WTC11 (cell line): ENCODE measurements around the gene AGR2. TPM values are rescaled to one million over a fixed set of nuclear protein-coding genes. Genes with fewer than 3 reads are reported as not detected.
"Not testable (repeated sequence)": the region's sequence is repeated elsewhere in the genome, so short reads cannot be mapped to it uniquely, and the experiment has no call there.

Source experiments
- ATAC-seq: fragments of 200-7000 bp; cut with Tn5 transposase; 2 replicates; pipeline ENCODE4 v1.10.0; 2021; ENCODE audit warnings: mild to moderate bottlenecking, moderate library complexity
- Bru-seq: library from RNA; stranded (reverse); fragments of 400-500 nt; gene quantifications from one replicate; lab custom pipeline; 2021; lab: Mats Ljungman, UMichigan
- CTCF ChIA-PET: fragments of 300-600 bp; sonication (Branson Sonifier 250); formaldehyde crosslinking; loops from one replicate; lab custom pipeline; 2021; ENCODE audit warnings: antibody characterized with exemption; lab: Charles Lee
- POLR2A ChIA-PET: fragments of 350-600 bp; sonication (Branson Sonifier 250); formaldehyde crosslinking; loops from one replicate; lab custom pipeline; 2021; ENCODE audit warnings: antibody characterized with exemption; lab: Charles Lee
- DNase-seq: peaks from one replicate; pipeline ENCODE4 v3.0.0; 2021; ENCODE audit warnings: low spot score
- H3K27ac Mint-ChIP-seq: 2 replicates; pipeline ENCODE4 v1.8.0; 2021; ENCODE audit warnings: mixed read lengths
- H3K27me3 Mint-ChIP-seq: 2 replicates; pipeline ENCODE4 v1.8.0; 2021; ENCODE audit warnings: low read depth, mild to moderate bottlenecking, moderate library complexity, mixed read lengths
- H3K36me3 Mint-ChIP-seq: 2 replicates; pipeline ENCODE4 v1.8.0; 2021; ENCODE audit warnings: mixed read lengths
- H3K4me1 Mint-ChIP-seq: 2 replicates; pipeline ENCODE4 v1.8.0; 2022; ENCODE audit warnings: mixed read lengths
- H3K4me3 Mint-ChIP-seq: 2 replicates; pipeline ENCODE4 v1.8.0; 2021; ENCODE audit warnings: mild to moderate bottlenecking, moderate library complexity, mixed read lengths
- H3K9me3 Mint-ChIP-seq: 2 replicates; pipeline ENCODE4 v1.8.0; 2021; ENCODE audit warnings: mixed read lengths
- ESRRA ChIP-seq: sonication (generic); formaldehyde crosslinking; IDR thresholded peaks from 2 replicates; pipeline ENCODE4 v1.8.1; 2022; ENCODE audit warnings: mild to moderate bottlenecking, missing genetic modification reagents, borderline replicate concordance
- HMGA2 ChIP-seq: fragments of 250-450 bp; sonication (Bioruptor Pico); IDR thresholded peaks from 2 replicates; pipeline ENCODE4 v1.4.0; 2021; ENCODE audit warnings: mild to moderate bottlenecking, moderate library complexity
- JAZF1 ChIP-seq: fragments of 250-450 bp; sonication (Bioruptor Pico); IDR thresholded peaks from 2 replicates; pipeline ENCODE4 v1.9.0; 2021; ENCODE audit warnings: moderate library complexity, mild to moderate bottlenecking, inconsistent platforms
- MYBL2 ChIP-seq: sonication (generic); formaldehyde crosslinking; IDR thresholded peaks from 2 replicates; pipeline ENCODE4 v1.8.1; 2023; ENCODE audit warnings: mild to moderate bottlenecking, moderate library complexity, missing genetic modification reagents
- NFATC4 ChIP-seq: fragments of 250-450 bp; sonication (Bioruptor Pico); IDR thresholded peaks from 2 replicates; pipeline ENCODE4 v1.9.0; 2021; ENCODE audit warnings: mild to moderate bottlenecking
- NFE2L1 ChIP-seq: sonication (generic); formaldehyde crosslinking; IDR thresholded peaks from 2 replicates; pipeline ENCODE4 v1.8.1; 2023; ENCODE audit warnings: missing genetic modification reagents
- NR1H2 ChIP-seq: sonication (generic); formaldehyde crosslinking; IDR thresholded peaks from 2 replicates; pipeline ENCODE4 v1.9.0; 2021; ENCODE audit warnings: mild to moderate bottlenecking, moderate library complexity, missing genetic modification reagents
- SMAD3 ChIP-seq: sonication (generic); formaldehyde crosslinking; IDR thresholded peaks from 2 replicates; pipeline ENCODE4 v1.8.0; 2022; ENCODE audit warnings: missing genetic modification reagents, mild to moderate bottlenecking, borderline replicate concordance
- TEAD1 ChIP-seq: sonication (generic); formaldehyde crosslinking; IDR thresholded peaks from 2 replicates; pipeline ENCODE4 v1.8.0; 2022; ENCODE audit warnings: mild to moderate bottlenecking, missing genetic modification reagents
- TEAD4 ChIP-seq: sonication (generic); formaldehyde crosslinking; IDR thresholded peaks from 2 replicates; pipeline ENCODE4 v1.8.0; 2022; ENCODE audit warnings: mild to moderate bottlenecking, missing genetic modification reagents
- ZNF232 ChIP-seq: sonication (generic); formaldehyde crosslinking; IDR thresholded peaks from 2 replicates; pipeline ENCODE4 v1.8.0; 2022; ENCODE audit warnings: mild to moderate bottlenecking, missing genetic modification reagents
- long read RNA-seq, 3 experiments: library from RNA in 1 of 3; library from capped mRNA in 1 of 3; library from polyadenylated mRNA in 1 of 3; unstranded in 2 of 3; stranded (forward) in 1 of 3; transcript quantifications; one replicate each; pipeline ENCODE4 v2.0.0, GENCODE V29; 2021
- total RNA-seq: library from RNA; stranded (reverse); gene quantifications from 3 replicates; pipeline ENCODE4 v1.2.3, GENCODE V29; 2021
- TF ChIP-seq, protein P1 (sequence below): fragments of 250-450 bp; sonication (Bioruptor Pico); IDR thresholded peaks from 2 replicates; pipeline ENCODE4 v1.8.0; 2021; ENCODE audit warnings: mild to moderate bottlenecking
- TF ChIP-seq, protein P2 (sequence below): sonication (generic); formaldehyde crosslinking; IDR thresholded peaks from 2 replicates; pipeline ENCODE4 v1.8.1; 2023; ENCODE audit warnings: mild to moderate bottlenecking, missing genetic modification reagents, moderate library complexity
- TF ChIP-seq, protein P3 (sequence below): sonication (generic); formaldehyde crosslinking; IDR thresholded peaks from 2 replicates; pipeline ENCODE4 v1.8.0; 2022; ENCODE audit warnings: missing genetic modification reagents
- TF ChIP-seq, protein P4 (sequence below): sonication (generic); formaldehyde crosslinking; IDR thresholded peaks from 2 replicates; pipeline ENCODE4 v1.8.1; 2023; ENCODE audit warnings: mild to moderate bottlenecking, missing genetic modification reagents

Gene AGR2
- total RNA-seq (0.32 to 1.6 TPM (median 1.4 TPM) in 3 replicates), Bru-seq, nascent RNA (not detected)
- long read RNA-seq, experiment 1, result 0 reads
- long read RNA-seq, experiment 2, result 0 reads
- long read RNA-seq, experiment 3, result 0 reads

DNA sequence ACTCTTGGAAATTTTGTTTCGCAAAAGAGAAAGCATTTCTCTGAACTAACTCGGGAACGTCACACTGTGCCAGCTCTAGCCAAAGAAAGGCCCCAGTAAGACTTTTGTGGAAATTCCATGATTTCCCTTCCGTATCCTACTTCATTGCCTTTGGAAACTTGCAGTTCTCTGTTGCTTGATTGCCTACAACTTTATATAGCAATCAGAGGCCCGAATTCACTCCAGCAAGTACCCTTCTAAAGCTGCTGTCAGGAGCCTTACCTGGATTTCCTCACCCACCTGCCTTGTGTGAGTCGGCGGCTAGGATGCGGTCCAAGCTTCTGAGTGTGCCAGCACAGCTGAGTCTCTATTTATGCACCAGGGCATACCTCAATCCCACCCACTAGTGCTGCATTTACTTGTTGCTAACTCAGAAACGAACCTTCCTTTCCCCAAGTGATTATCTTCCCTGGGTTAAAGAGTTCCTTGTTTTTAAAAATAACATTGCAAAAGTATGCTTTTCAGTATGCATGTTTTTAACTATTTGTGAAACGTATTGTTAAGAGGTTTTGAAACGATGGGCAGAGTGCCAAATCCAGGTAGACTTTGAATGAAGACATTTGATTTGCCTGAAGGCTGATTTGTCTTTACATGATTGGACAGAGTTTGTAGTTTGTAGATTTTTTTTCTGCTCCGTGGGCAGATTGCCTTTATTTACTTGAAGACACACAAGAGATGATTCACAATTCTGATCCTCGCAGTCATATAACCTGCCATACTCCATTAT lies at the start of gene AGR2:
AGR2 (minus strand) TSS at position 326 of the 766 bp plus-strand sequence. CDS start 3,203 bp downstream, outside the sequence.
- Mint-ChIP-seq H3K4me1 (peaks cover 18% of the 10 kb centered on the region), H3K4me3 (no peak within 1 kb of the TSS)
- ATAC-seq, result peak; percentile 28; the same call in 1 of the 2 replicates
- TF ChIP-seq, protein P1, sequence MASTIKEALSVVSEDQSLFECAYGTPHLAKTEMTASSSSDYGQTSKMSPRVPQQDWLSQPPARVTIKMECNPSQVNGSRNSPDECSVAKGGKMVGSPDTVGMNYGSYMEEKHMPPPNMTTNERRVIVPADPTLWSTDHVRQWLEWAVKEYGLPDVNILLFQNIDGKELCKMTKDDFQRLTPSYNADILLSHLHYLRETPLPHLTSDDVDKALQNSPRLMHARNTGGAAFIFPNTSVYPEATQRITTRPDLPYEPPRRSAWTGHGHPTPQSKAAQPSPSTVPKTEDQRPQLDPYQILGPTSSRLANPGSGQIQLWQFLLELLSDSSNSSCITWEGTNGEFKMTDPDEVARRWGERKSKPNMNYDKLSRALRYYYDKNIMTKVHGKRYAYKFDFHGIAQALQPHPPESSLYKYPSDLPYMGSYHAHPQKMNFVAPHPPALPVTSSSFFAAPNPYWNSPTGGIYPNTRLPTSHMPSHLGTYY (CRISPR knock-in tag), result no peak
- TF ChIP-seq NFE2L1 (no peak), NFATC4 (CRISPR knock-in tag) (no peak)
- TF ChIP-seq, all 79 proteins: peak for 0
- H3K27ac Mint-ChIP-seq, result no peak within 1 kb of the TSS
- H3K9me3 Mint-ChIP-seq, result no peaks in the 10 kb centered on the region
- no peaks in the 10 kb centered on the region for H3K36me3 Mint-ChIP-seq
- H3K27me3 Mint-ChIP-seq, result no peaks in the 10 kb centered on the region
- POLR2A ChIA-PET, result no interaction called here
- no peak for DNase-seq
- CTCF ChIA-PET, result no interaction called here

DNA sequence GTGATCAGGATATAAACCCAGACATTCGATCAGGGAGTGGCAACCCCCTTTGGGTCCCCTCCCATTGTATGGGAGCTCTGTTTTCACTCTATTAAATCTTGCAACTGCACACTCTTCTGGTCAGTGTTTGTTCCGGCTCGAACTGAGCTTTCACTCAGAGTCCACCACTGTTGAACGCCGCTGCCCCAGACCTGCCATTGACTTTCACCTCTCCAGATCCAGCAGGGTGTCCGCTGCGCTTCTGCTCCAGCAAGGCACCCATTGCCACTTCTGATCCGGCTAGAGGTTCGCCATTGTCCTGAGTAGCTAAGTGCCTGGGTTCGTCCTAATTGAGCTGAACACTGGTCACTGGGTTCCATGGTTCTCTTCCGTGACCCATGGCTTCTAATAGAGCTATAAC lies 48.4 kb upstream of the AGR2 start:
- H3K4me3 Mint-ChIP-seq, H3K27me3 Mint-ChIP-seq, H3K36me3 Mint-ChIP-seq, ATAC-seq, H3K9me3 Mint-ChIP-seq, H3K4me1 Mint-ChIP-seq, POLR2A ChIA-PET, H3K27ac Mint-ChIP-seq, DNase-seq: not testable (repeated sequence)
- CTCF ChIA-PET, result interaction anchor here (0.5 to 1.2 kb wide), 2 partner anchors 52 to 116 kb away, joined by 3 read pairs; no protein-coding TSS in a partner anchor

DNA sequence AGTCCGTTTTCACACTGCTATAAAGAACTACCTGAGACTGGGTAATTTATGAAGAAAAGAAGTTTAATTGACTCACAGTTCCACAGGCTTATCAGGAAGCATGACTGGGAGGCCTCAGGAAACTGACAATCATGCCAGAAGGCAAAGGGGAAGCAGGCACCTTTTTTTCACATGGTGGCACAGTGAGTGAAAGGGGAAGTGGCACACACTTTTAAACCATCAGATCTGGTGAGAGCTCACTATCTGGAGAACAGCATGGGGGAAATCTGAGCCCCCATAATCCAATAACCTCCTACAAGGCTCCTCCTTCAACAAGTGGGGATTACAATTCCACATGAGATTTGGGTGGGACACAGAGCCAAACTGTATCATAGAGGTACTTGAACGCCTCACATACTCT lies 47.0 kb upstream of the AGR2 start:
- Mint-ChIP-seq H3K4me3 (no peak overlapping the region), H3K27ac (no peak overlapping the region), H3K4me1 (peaks cover 2% of the 10 kb centered on the region; the same call in 1 of the 2 replicates), H3K36me3 (no peaks in the 10 kb centered on the region), H3K9me3 (no peaks in the 10 kb centered on the region), H3K27me3 (no peaks in the 10 kb centered on the region)
- ATAC-seq (no peak), DNase-seq (no peak)
- ChIA-PET POLR2A (no interaction called here), CTCF (no interaction called here)
- TF ChIP-seq, protein P2, sequence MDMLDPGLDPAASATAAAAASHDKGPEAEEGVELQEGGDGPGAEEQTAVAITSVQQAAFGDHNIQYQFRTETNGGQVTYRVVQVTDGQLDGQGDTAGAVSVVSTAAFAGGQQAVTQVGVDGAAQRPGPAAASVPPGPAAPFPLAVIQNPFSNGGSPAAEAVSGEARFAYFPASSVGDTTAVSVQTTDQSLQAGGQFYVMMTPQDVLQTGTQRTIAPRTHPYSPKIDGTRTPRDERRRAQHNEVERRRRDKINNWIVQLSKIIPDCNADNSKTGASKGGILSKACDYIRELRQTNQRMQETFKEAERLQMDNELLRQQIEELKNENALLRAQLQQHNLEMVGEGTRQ (CRISPR knock-in tag), result no peak
- TF ChIP-seq NR1H2 (CRISPR knock-in tag), result no peak

DNA sequence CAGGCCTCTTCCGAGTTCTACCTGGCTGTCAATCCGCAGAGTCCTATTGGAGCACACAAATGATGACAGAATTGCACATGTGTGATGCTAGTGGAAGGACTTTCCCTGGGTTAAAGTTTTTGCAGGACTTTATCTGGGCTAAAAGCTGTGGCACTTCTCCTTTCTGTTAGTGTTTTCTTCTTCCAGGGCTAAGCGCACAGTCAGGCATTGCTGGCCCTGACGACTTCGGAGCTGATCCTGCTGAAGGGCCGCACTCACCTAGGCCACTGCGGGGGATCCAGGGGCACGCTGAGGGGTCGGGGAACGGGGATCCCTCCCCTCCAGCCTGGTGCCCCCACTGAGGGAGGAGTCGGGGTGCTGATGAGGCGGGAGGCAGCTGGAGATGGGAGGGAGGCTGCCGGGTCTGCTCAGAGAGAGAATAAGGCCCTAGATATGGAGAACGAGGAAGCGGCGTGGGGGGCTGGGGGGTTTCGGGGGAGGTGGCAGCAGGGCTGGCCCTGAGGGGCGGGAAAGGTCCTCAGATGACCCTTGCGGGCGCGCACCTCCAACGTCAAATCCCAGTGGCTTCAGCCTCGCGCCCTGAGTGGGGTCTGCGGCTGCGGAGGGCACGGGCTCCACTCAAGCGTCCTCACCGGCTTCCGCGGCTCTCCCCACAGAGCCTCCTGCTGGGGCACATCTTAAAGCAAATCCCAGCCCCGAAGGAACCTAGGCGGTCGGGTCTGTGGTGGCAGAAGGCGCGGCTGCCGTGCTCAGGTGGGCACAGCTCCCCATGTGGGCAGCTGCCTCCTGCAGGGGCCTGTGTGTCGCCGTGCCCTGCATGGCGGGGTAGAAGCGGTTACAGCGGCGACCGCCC lies 46.0 kb upstream of the AGR2 start:
- no peaks in the 10 kb centered on the region for H3K27me3 Mint-ChIP-seq
- CTCF ChIA-PET, result no interaction called here

More for the DNA sequence above, 46.0 kb upstream of the AGR2 start:
- Mint-ChIP-seq H3K36me3 (no peaks in the 10 kb centered on the region), H3K4me1 (peaks cover 6% of the 10 kb centered on the region; the same call in 1 of the 2 replicates), H3K4me3 (no peak overlapping the region), H3K9me3 (no peaks in the 10 kb centered on the region), H3K27ac (no peak overlapping the region)
- DNase-seq (peak; percentile 11), ATAC-seq (peak; percentile 42; the same call in 1 of the 2 replicates)
- POLR2A ChIA-PET, result no interaction called here
- TF ChIP-seq ESRRA (CRISPR knock-in tag) (no peak), SMAD3 (CRISPR knock-in tag) (no peak), ZNF232 (CRISPR knock-in tag) (no peak), HMGA2 (CRISPR knock-in tag) (no peak), JAZF1 (CRISPR knock-in tag) (no peak), TEAD1 (CRISPR knock-in tag) (no peak), TEAD4 (CRISPR knock-in tag) (no peak), MYBL2 (CRISPR knock-in tag) (no peak)
- TF ChIP-seq, protein P3, sequence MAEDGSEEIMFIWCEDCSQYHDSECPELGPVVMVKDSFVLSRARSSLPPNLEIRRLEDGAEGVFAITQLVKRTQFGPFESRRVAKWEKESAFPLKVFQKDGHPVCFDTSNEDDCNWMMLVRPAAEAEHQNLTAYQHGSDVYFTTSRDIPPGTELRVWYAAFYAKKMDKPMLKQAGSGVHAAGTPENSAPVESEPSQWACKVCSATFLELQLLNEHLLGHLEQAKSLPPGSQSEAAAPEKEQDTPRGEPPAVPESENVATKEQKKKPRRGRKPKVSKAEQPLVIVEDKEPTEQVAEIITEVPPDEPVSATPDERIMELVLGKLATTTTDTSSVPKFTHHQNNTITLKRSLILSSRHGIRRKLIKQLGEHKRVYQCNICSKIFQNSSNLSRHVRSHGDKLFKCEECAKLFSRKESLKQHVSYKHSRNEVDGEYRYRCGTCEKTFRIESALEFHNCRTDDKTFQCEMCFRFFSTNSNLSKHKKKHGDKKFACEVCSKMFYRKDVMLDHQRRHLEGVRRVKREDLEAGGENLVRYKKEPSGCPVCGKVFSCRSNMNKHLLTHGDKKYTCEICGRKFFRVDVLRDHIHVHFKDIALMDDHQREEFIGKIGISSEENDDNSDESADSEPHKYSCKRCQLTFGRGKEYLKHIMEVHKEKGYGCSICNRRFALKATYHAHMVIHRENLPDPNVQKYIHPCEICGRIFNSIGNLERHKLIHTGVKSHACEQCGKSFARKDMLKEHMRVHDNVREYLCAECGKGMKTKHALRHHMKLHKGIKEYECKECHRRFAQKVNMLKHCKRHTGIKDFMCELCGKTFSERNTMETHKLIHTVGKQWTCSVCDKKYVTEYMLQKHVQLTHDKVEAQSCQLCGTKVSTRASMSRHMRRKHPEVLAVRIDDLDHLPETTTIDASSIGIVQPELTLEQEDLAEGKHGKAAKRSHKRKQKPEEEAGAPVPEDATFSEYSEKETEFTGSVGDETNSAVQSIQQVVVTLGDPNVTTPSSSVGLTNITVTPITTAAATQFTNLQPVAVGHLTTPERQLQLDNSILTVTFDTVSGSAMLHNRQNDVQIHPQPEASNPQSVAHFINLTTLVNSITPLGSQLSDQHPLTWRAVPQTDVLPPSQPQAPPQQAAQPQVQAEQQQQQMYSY (CRISPR knock-in tag), result no peak
- TF ChIP-seq, protein P4, sequence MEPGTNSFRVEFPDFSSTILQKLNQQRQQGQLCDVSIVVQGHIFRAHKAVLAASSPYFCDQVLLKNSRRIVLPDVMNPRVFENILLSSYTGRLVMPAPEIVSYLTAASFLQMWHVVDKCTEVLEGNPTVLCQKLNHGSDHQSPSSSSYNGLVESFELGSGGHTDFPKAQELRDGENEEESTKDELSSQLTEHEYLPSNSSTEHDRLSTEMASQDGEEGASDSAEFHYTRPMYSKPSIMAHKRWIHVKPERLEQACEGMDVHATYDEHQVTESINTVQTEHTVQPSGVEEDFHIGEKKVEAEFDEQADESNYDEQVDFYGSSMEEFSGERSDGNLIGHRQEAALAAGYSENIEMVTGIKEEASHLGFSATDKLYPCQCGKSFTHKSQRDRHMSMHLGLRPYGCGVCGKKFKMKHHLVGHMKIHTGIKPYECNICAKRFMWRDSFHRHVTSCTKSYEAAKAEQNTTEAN (CRISPR knock-in tag), result no peak
